Brain microvascular endothelial cell (primary cell): ENCODE results near the gene UEVLD.

Experiments
- DNase-seq: peaks from one replicate; pipeline ENCODE4 v3.0.0-alpha.2; 2020
- H3K27ac ChIP-seq: fragments of 250-450 bp; sonication (Bioruptor Pico); 2 replicates; pipeline ENCODE4 v1.5.1; 2020; ENCODE audit warnings: mild to moderate bottlenecking, moderate library complexity
- H3K27me3 ChIP-seq: fragments of 250-450 bp; sonication (Bioruptor Pico); replicated peaks from 2 replicates; pipeline ENCODE4 v1.5.1; 2020; ENCODE audit warnings: mild to moderate bottlenecking
- H3K36me3 ChIP-seq: fragments of 250-450 bp; sonication (Bioruptor Pico); replicated peaks from 2 replicates; pipeline ENCODE4 v1.5.1; 2020; ENCODE audit warnings: mild to moderate bottlenecking
- H3K4me3 ChIP-seq: 2 replicates; pipeline ENCODE4 v1.5.1; 2011; ENCODE audit warnings: low read depth, mild to moderate bottlenecking, control low read depth, low read length, moderate library complexity
- in situ Hi-C: cut with HindIII; loops from 2 replicates; pipeline ENCODE4 v1.10.0; 2017; ENCODE audit warnings: low sequenced_read_pairs, low pct_ligation_motif_present
- TF ChIP-seq, protein P1 (sequence below): IDR thresholded peaks from 2 replicates; pipeline ENCODE4 v1.5.1; 2011; ENCODE audit warnings: low read depth, mild to moderate bottlenecking, moderate library complexity, low read length, control low read depth, inconsistent platforms; ENCODE audit errors: missing control alignments

UEVLD gene

GRCh38 chr11:18485913-18486528 is 102.5 kb downstream of the UEVLD start:
- no peaks in the 10 kb centered on the region for H3K27me3 ChIP-seq
- peaks cover 27% of the 10 kb centered on the region for H3K36me3 ChIP-seq
- in situ Hi-C loops = no loop called here
- no peak overlapping the region for H3K4me3 ChIP-seq
- TF ChIP-seq, protein P1, sequence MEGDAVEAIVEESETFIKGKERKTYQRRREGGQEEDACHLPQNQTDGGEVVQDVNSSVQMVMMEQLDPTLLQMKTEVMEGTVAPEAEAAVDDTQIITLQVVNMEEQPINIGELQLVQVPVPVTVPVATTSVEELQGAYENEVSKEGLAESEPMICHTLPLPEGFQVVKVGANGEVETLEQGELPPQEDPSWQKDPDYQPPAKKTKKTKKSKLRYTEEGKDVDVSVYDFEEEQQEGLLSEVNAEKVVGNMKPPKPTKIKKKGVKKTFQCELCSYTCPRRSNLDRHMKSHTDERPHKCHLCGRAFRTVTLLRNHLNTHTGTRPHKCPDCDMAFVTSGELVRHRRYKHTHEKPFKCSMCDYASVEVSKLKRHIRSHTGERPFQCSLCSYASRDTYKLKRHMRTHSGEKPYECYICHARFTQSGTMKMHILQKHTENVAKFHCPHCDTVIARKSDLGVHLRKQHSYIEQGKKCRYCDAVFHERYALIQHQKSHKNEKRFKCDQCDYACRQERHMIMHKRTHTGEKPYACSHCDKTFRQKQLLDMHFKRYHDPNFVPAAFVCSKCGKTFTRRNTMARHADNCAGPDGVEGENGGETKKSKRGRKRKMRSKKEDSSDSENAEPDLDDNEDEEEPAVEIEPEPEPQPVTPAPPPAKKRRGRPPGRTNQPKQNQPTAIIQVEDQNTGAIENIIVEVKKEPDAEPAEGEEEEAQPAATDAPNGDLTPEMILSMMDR = no peak
- DNase-seq = no peak
- no peak overlapping the region for H3K27ac ChIP-seq
